VCaP (cell line): ENCODE measurements around the gene GINS3.

ENCODE experiments used
- H3K27ac ChIP-seq: fragments of 450-650 bp; 2 replicates; pipeline ENCODE4 v1.5.1; 2017
- CTCF ChIP-seq: fragments of 450-650 bp; conservative IDR thresholded peaks from 2 replicates; pipeline ENCODE4 v1.5.1; 2017; ENCODE audit warnings: mild to moderate bottlenecking, moderate library complexity

Gene GINS3

GRCh38 chr16:58392215-58393137, at the start of gene GINS3:
TSS of gene GINS3 (plus strand) at chr16:58392471. CDS start at chr16:58392602, 131 bp downstream.
- H3K27ac ChIP-seq, result peak within 1 kb of the TSS; percentile 63
- TF ChIP-seq CTCF, result no peak

GRCh38 chr16:58343562-58343961, 48.7 kb upstream of the GINS3 start:
- H3K27ac ChIP-seq, result no peak overlapping the region
- TF ChIP-seq CTCF, result no peak

- H3K27ac ChIP-seq, result no peak overlapping the region
- peak; percentile 52 for TF ChIP-seq CTCF
Observed at GRCh38 chr16:58345574-58346354, 46.5 kb upstream of the GINS3 start.

GRCh38 chr16:58346831-58347371, 45.4 kb upstream of the GINS3 start:
- H3K27ac ChIP-seq, result no peak overlapping the region
- no peak for TF ChIP-seq CTCF

GRCh38 chr16:58348986-58349385, 43.3 kb upstream of the GINS3 start:
- TF ChIP-seq CTCF, result no peak

GRCh38 chr16:58352690-58353089, 39.6 kb upstream of the GINS3 start:
- H3K27ac ChIP-seq, result no peak overlapping the region
- TF ChIP-seq CTCF, result no peak

More at GRCh38 chr16:58348986-58349385, 43.3 kb upstream of the GINS3 start:
- no peak overlapping the region for H3K27ac ChIP-seq
